RWPE2 (cell line): ENCODE results near the gene OXSM.

ENCODE experiments used
- ATAC-seq: fragments of 200-7000 bp; cut with Tn5 transposase; 3 replicates; pipeline ENCODE4 v1.9.1; 2021; ENCODE audit warnings: low read depth
- DNase-seq: peaks from one replicate; pipeline ENCODE4 v3.0.0-alpha.2; 2020; ENCODE audit warnings: low spot score
- H3K27ac ChIP-seq: fragments of 450-650 bp; 2 replicates; pipeline ENCODE4 v1.5.1; 2017; ENCODE audit warnings: mild to moderate bottlenecking; ENCODE audit not compliant: poor library complexity, severe bottlenecking
- H3K27me3 ChIP-seq: fragments of 250-450 bp; sonication (Bioruptor Pico); 2 replicates; pipeline ENCODE4 v1.5.1; 2021; ENCODE audit warnings: mild to moderate bottlenecking, moderate library complexity; ENCODE audit not compliant: insufficient read depth, poor library complexity, severe bottlenecking
- H3K36me3 ChIP-seq: fragments of 250-450 bp; sonication (Bioruptor Pico); 2 replicates; pipeline ENCODE4 v1.5.1; 2020; ENCODE audit warnings: low read depth, mild to moderate bottlenecking, moderate library complexity
- H3K4me1 ChIP-seq: fragments of 250-450 bp; sonication (Bioruptor Pico); 2 replicates; pipeline ENCODE4 v1.5.1; 2021; ENCODE audit warnings: mild to moderate bottlenecking, moderate library complexity; ENCODE audit not compliant: insufficient read depth, poor library complexity, severe bottlenecking
- H3K4me3 ChIP-seq: fragments of 250-450 bp; sonication (Bioruptor Pico); 2 replicates; pipeline ENCODE4 v1.5.1; 2021; ENCODE audit warnings: mild to moderate bottlenecking, moderate library complexity; ENCODE audit not compliant: severe bottlenecking
- H3K9me3 ChIP-seq: fragments of 250-450 bp; sonication (Bioruptor Pico); 2 replicates; pipeline ENCODE4 v1.5.1; 2021; ENCODE audit warnings: mild to moderate bottlenecking, moderate library complexity; ENCODE audit not compliant: severe bottlenecking
- CTCF ChIP-seq: fragments of 450-650 bp; IDR thresholded peaks from one replicate; pipeline ENCODE4 v1.5.1; 2017; ENCODE audit warnings: mild to moderate bottlenecking, moderate library complexity; ENCODE audit not compliant: poor library complexity, severe bottlenecking

OXSM gene

GRCh38 chr3:25820816-25821486 is 31.1 kb downstream of the OXSM start:
- no peak for DNase-seq
- no peaks in the 10 kb centered on the region for H3K9me3 ChIP-seq
- H3K27me3 ChIP-seq = no peaks in the 10 kb centered on the region
- TF ChIP-seq CTCF = no peak
- H3K36me3 ChIP-seq = no peaks in the 10 kb centered on the region
- ATAC-seq = peak; percentile 42; the same call in 2 of the 3 replicates
- H3K4me3 ChIP-seq = no peak overlapping the region
- no peak overlapping the region for H3K27ac ChIP-seq
- no peaks in the 10 kb centered on the region for H3K4me1 ChIP-seq

- no peak for ATAC-seq
- Histone ChIP-seq H3K27ac (no peak overlapping the region), H3K27me3 (no peaks in the 10 kb centered on the region), H3K36me3 (no peaks in the 10 kb centered on the region), H3K4me1 (no peaks in the 10 kb centered on the region), H3K9me3 (no peaks in the 10 kb centered on the region), H3K4me3 (no peak overlapping the region)
- no peak for TF ChIP-seq CTCF
- DNase-seq = no peak
These were observed 32.1 kb downstream of the OXSM start for GRCh38 chr3:25821746-25822573.

GRCh38 chr3:25823314-25823713 is 33.4 kb downstream of the OXSM start:
- Histone ChIP-seq H3K27ac (no peak overlapping the region), H3K9me3 (no peaks in the 10 kb centered on the region), H3K36me3 (no peaks in the 10 kb centered on the region), H3K4me1 (no peaks in the 10 kb centered on the region), H3K27me3 (no peaks in the 10 kb centered on the region), H3K4me3 (no peak overlapping the region)
- DNase-seq = no peak
- TF ChIP-seq CTCF = no peak
- no peak for ATAC-seq

GRCh38 chr3:25826510-25826909 is 36.6 kb downstream of the OXSM start:
- H3K9me3 ChIP-seq = no peaks in the 10 kb centered on the region
- no peak for TF ChIP-seq CTCF
- no peak overlapping the region for H3K4me3 ChIP-seq
- H3K36me3 ChIP-seq = no peaks in the 10 kb centered on the region
- no peaks in the 10 kb centered on the region for H3K4me1 ChIP-seq
- no peak overlapping the region for H3K27ac ChIP-seq
- DNase-seq (no peak), ATAC-seq (no peak)
- H3K27me3 ChIP-seq = no peaks in the 10 kb centered on the region
